GM12873 (cell line): ENCODE results near the gene DCK.

Experiments used
- TF ChIP-seq, protein P1 (sequence below): IDR thresholded peaks from 2 replicates; pipeline ENCODE4 v1.5.1; 2012; ENCODE audit warnings: low read depth, mild to moderate bottlenecking, moderate library complexity, low read length, control low read depth; ENCODE audit not compliant: insufficient read depth; ENCODE audit errors: missing control alignments

DCK gene

DNA sequence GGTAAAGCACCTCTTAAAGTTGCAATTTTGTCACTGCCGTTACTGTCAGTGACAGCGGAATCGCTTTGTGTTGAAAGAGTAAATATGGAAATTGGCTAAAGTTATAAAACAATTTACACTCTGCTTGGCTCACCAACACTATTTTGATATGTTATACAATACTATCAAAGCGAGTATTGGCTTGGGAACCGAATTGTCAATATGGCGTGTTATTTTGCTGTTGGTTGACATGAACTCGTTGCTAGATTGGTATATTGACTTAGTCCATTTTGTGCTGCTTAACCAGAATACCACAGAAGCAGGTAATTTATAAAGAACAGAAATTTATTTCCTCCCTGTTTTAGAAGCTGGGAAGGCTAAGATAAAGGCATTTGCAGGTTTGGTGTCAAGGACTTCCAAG, 58.6 kb downstream of the DCK start:
- TF ChIP-seq, protein P1, sequence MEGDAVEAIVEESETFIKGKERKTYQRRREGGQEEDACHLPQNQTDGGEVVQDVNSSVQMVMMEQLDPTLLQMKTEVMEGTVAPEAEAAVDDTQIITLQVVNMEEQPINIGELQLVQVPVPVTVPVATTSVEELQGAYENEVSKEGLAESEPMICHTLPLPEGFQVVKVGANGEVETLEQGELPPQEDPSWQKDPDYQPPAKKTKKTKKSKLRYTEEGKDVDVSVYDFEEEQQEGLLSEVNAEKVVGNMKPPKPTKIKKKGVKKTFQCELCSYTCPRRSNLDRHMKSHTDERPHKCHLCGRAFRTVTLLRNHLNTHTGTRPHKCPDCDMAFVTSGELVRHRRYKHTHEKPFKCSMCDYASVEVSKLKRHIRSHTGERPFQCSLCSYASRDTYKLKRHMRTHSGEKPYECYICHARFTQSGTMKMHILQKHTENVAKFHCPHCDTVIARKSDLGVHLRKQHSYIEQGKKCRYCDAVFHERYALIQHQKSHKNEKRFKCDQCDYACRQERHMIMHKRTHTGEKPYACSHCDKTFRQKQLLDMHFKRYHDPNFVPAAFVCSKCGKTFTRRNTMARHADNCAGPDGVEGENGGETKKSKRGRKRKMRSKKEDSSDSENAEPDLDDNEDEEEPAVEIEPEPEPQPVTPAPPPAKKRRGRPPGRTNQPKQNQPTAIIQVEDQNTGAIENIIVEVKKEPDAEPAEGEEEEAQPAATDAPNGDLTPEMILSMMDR = no peak

DNA sequence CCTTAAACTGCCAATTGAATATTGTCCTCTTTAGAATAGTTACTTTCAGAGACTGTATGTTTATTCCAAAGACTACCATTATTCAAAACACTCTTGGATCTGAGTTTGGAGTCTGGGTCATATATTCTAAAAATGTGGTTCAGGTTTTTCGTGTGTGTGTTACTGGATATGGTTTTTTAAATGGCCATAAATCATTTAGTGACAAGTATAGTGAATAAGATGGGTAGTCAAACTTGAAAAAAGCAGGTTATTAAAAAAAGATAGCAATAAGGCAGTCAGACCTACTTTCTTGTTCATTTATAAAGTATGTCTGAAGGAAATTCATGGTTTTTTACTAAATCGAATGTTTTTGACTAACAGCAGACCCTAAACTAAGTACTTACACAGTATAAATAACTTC, 59.3 kb downstream of the DCK start:
- TF ChIP-seq, protein P1 = no peak

DNA sequence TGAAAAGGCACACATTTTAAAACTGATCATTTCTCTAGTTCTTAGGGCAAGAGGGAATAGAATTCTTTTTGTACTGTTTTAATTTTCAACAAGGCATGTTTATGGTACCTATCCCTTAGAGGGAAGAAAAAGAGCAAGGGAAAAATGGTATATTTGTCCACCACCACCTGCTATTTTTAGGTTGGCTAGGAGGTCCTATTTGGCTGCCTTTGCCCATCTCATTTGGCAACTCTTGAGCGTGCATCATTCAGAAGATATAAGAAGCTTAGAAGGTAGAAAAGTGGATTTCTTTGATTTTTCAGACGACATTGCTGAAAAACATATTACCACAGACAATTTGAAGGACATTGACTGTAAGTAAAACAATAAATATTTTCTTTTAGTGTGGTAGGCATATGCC, 69.0 kb downstream of the DCK start:
- TF ChIP-seq, protein P1 = no peak

DNA sequence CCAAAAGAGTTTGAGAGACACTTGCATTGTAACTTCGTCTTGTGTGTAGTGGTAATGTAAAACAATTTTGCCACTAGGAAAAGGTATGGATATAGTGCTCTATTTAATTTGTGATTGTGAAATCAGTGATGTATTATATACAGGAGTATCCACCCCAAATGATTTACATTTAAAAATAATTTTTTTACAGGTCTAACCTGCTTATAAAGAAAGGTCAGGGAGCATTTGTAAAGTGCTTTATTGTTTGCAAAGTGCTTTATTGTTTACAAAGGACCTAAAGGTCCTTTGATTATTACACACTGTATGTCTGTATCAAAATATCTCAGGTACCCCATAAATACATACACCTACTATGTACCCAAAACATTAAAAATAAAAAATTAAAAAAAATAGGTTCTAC, 70.3 kb downstream of the DCK start:
- TF ChIP-seq, protein P1 = no peak

DNA sequence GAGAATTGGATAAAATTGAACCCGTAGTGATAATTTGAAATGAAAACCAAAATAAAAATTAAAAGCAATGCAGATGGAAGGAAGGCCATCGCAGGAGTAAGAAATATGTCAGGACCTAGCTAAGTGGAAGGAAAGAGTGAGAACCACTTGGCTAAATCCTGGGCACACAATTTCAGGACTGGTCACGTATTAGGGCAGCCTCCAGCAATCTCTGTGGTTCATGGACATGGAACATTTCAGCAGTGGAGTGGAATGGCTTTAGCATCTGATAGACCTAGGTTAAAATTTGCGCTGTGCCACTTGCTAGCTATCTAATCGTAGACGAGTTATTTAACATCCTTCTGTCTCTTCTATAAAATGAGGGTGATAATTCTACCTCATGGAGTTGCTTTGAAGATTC, 71.1 kb downstream of the DCK start:
- TF ChIP-seq, protein P1 = no peak

DNA sequence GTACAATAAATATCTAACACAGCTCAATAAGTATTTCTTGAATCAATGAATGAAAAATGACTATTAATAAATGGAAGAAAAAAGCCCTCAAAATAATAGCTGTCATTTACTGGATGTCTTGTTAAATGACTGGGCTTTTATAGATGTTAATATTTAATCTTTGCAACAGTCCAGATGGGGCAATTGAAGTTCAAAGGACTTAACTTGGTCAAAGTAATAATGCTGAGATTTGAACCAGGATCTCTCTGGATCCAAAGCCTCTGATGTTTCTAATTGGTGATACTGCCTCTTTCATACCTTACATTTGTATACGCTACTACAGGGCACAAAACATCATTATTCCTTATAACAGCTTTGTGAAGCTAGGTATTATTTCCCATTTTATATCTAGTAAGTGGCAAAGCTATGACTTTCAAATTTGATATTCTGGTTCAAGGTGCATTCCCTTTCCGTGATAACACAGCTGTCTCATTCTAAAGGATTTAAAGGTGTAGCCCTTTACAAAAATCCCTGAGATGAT, 72.6 kb downstream of the DCK start:
- TF ChIP-seq, protein P1 = no peak

DNA sequence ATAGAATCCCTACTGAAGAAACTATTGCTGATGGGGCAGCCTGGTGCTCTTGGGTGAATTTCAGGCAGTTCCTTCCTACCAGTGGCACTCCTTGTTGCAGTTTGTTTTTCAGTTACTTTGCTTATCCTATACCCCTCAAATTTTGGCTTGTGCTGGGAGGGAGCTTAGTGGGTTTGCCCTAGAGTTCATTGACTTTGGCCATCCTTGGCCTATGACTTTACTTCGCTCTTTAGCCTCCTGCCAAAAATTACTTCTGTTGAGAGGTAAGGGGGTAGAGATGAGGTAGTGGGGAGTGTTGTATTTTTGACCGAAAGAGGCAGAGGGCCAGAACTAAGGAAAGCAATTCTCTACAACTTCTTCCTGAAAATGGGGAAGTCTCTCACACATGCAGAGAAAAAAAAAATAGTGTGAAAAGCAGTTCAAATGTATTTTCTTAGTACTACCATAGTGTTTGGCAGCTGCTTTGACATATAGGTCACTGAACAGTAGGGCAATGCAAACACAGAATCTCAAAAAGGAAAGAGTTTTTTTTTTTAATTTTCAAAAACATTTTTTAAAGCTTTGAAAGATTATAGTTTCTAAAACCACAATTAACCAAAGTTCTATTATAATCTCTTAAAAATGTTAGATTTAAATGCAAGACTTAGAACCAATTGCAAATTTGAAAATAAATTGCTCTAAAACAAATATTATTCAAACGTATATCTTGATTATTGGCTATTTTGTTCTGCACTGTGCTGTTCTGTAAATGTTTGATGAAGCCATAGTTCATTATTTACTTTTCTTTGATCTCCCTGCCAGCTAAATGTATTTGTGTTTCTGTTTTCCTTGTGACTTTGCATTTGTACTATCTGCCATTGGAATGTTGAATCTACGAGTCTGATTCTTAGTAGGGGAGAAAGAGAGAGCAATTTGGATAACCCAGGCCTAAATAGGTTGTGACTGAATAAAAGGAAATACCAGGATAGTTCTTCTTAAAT, 73.6 kb downstream of the DCK start:
- TF ChIP-seq, protein P1 = no peak
